ENCODE measurements around the gene ANO7.

- TF ChIP-seq ESRRG (CRISPR knock-in tag; IDR thresholded peaks at IDR 0.05) (no peak), OSR1 (CRISPR knock-in tag; IDR thresholded peaks at IDR 0.05) (no peak), RARB (CRISPR knock-in tag; IDR thresholded peaks at IDR 0.05) (no peak), ZC3H10 (CRISPR knock-in tag; IDR thresholded peaks at IDR 0.05) (no peak), CSDC2 (CRISPR knock-in tag; IDR thresholded peaks at IDR 0.05) (no peak), PATZ1 (CRISPR knock-in tag; IDR thresholded peaks at IDR 0.05; ENCODE audit: borderline replicate concordance) (no peak), GLIS3 (CRISPR knock-in tag; IDR thresholded peaks at IDR 0.05) (no peak), CSRNP3 (CRISPR knock-in tag; IDR thresholded peaks at IDR 0.05) (no peak), CREB5 (CRISPR knock-in tag; IDR thresholded peaks at IDR 0.05; ENCODE audit: low read depth) (no peak), POU6F1 (CRISPR knock-in tag; IDR thresholded peaks at IDR 0.05; ENCODE audit: borderline replicate concordance, low read depth) (no peak), ZFP3 (CRISPR knock-in tag; IDR thresholded peaks at IDR 0.05) (no peak), ARNTL (CRISPR knock-in tag; IDR thresholded peaks at IDR 0.05; ENCODE audit: borderline replicate concordance, low read depth) (no peak), ZNF8 (CRISPR knock-in tag; IDR thresholded peaks at IDR 0.05) (no peak)
These were observed 59.8 kb downstream of the ANO7 start for GRCh38 chr2:241248289-241248688.

Data from SK-N-SH treated with all-trans-retinoic acid at 6 μM for 48 hours (cell line).